Muscle layer of duodenum (tissue), 2 donors: Measurements from ENCODE around the gene MAP3K4.

Experiments used
- H3K27ac ChIP-seq: one replicate; pipeline ENCODE4 v1.7.0; 2013; ENCODE audit warnings: mild to moderate bottlenecking, low read length
- H3K27me3 ChIP-seq: one replicate; pipeline ENCODE4 v1.7.0; 2013; ENCODE audit warnings: low read depth, mild to moderate bottlenecking, control low read depth, low read length
- H3K36me3 ChIP-seq, 2 donors: one replicate each; pipeline ENCODE4 v1.7.0; 2013; ENCODE audit warnings: low read length in 2 of 2, control low read depth in 1 of 2, mild to moderate bottlenecking in 1 of 2; ENCODE audit not compliant: insufficient read depth in 2 of 2, control insufficient read depth in 1 of 2
- H3K4me1 ChIP-seq, 2 donors: one replicate each; pipeline ENCODE4 v1.7.0; 2013; ENCODE audit warnings: low read length in 2 of 2, mild to moderate bottlenecking in 2 of 2, control low read depth in 1 of 2, moderate library complexity in 1 of 2; ENCODE audit not compliant: insufficient read depth in 2 of 2, control insufficient read depth in 1 of 2
- H3K4me3 ChIP-seq, 2 donors: one replicate each; pipeline ENCODE4 v1.7.0; 2013; ENCODE audit warnings: low read length in 2 of 2, low read depth in 1 of 2, mild to moderate bottlenecking in 1 of 2
- H3K9me3 ChIP-seq, 2 donors: one replicate each; pipeline ENCODE4 v1.7.0; 2013; ENCODE audit warnings: low read length in 2 of 2, control low read depth in 1 of 2, mild to moderate bottlenecking in 1 of 2; ENCODE audit not compliant: control insufficient read depth in 1 of 2
- donor health status: healthy.

MAP3K4 gene

GRCh38 chr6:160991406-160992060, at the start of gene MAP3K4:
Gene MAP3K4 (plus strand): TSS chr6:160991769. CDS start chr6:160991932, 163 bp downstream.
- Histone ChIP-seq H3K27ac (peak within 1 kb of the TSS; percentile 65), H3K9me3 (no peaks in the 10 kb centered on the region), H3K4me3 (peak within 1 kb of the TSS; percentile 79 to 99), H3K4me1 (peaks cover 0 to 12% of the 10 kb centered on the region in 2 donors), H3K27me3 (no peaks in the 10 kb centered on the region), H3K36me3 (peaks cover 0 to 9% of the 10 kb centered on the region in 2 donors)

- Histone ChIP-seq H3K27me3 (no peaks in the 10 kb centered on the region), H3K9me3 (peaks cover 0 to 5% of the 10 kb centered on the region in 2 donors), H3K36me3 (no peaks in the 10 kb centered on the region), H3K27ac (no peak overlapping the region), H3K4me1 (no peaks in the 10 kb centered on the region), H3K4me3 (no peak overlapping the region)
Observed at GRCh38 chr6:160943997-160944396, 47.6 kb upstream of the MAP3K4 start.

GRCh38 chr6:160945516-160946177, 45.9 kb upstream of the MAP3K4 start:
- no peaks in the 10 kb centered on the region for H3K27me3 ChIP-seq
- H3K36me3 ChIP-seq: no peaks in the 10 kb centered on the region
- H3K27ac ChIP-seq: no peak overlapping the region
- no peaks in the 10 kb centered on the region for H3K9me3 ChIP-seq
- peaks cover 0 to 4% of the 10 kb centered on the region in 2 donors for H3K4me1 ChIP-seq
- H3K4me3 ChIP-seq: no peak overlapping the region

- H3K27ac ChIP-seq: no peak overlapping the region
- H3K4me1 ChIP-seq: peaks cover 0 to 4% of the 10 kb centered on the region in 2 donors
- no peaks in the 10 kb centered on the region for H3K27me3 ChIP-seq
- H3K9me3 ChIP-seq: no peaks in the 10 kb centered on the region
- no peak overlapping the region for H3K4me3 ChIP-seq
- H3K36me3 ChIP-seq: no peaks in the 10 kb centered on the region
Observed at GRCh38 chr6:160949531-160949930, 42.0 kb upstream of the MAP3K4 start.

DNA sequence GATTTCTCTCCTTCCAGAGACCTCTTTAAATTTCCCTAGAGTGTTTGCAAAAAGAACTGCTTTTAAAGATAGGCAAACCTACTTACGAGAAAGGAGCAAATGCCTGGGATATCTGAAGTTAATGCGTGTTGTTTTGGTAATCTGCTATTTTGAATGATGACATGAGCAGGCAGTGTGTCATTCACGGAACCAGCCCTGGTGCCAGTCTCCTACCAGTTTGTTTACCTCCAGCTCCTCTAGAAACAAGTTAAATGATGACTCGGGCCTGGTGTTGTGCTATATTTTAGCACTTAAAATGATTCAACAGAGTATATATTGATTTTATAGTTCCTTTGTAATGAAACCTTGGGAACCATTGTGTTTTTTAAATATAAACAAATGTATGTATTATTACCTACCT, 41.1 kb upstream of the MAP3K4 start:
- Histone ChIP-seq H3K4me3 (no peak overlapping the region), H3K27ac (no peak overlapping the region), H3K9me3 (no peaks in the 10 kb centered on the region), H3K4me1 (peaks cover 0 to 4% of the 10 kb centered on the region in 2 donors), H3K36me3 (no peaks in the 10 kb centered on the region), H3K27me3 (no peaks in the 10 kb centered on the region)

- H3K4me1 ChIP-seq: peaks cover 0 to 4% of the 10 kb centered on the region in 2 donors
- no peak overlapping the region for H3K4me3 ChIP-seq
- no peaks in the 10 kb centered on the region for H3K36me3 ChIP-seq
- H3K27me3 ChIP-seq: no peaks in the 10 kb centered on the region
- H3K27ac ChIP-seq: no peak overlapping the region
- no peaks in the 10 kb centered on the region for H3K9me3 ChIP-seq
Observed at GRCh38 chr6:160951187-160952030, 40.2 kb upstream of the MAP3K4 start.

DNA sequence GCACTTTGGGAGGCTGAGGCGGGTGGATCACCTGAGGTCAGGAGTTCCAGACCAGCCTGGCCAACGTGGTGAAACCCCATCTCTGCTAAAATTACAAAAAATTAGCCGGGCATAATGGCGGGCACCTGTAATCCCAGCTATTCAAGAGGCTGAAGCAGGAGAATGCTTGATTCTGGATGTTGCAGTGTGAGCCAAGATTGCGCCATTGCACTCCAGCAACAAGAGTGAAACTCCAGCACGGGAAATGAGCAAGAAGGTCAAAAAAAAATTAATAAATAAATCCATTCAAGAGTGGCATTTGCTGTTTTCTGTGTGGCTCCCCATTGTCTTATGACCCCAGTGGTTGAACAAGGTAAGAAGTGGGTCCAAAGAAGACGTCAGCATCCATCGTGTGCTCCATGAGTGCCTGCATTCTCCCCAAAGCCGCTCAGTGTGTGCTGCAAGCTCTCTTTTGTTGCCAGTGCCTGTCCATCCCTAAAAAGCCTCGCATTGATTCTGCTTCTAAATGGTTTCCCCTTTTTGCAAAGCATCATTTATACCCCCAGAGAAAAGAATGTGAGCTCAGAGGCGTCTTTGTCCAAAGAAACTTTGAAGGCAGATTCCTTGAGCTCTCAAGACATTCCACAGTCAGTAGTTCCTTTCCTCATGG, 38.8 kb upstream of the MAP3K4 start:
- H3K9me3 ChIP-seq: no peaks in the 10 kb centered on the region
- no peak overlapping the region for H3K27ac ChIP-seq

GRCh38 chr6:160955508-160956295, 35.9 kb upstream of the MAP3K4 start:
- no peaks in the 10 kb centered on the region for H3K36me3 ChIP-seq
- H3K27me3 ChIP-seq: no peaks in the 10 kb centered on the region
- H3K4me3 ChIP-seq: no peak overlapping the region
- no peaks in the 10 kb centered on the region for H3K4me1 ChIP-seq
- no peak overlapping the region for H3K27ac ChIP-seq
- no peaks in the 10 kb centered on the region for H3K9me3 ChIP-seq

More for the DNA sequence above, 38.8 kb upstream of the MAP3K4 start:
- no peaks in the 10 kb centered on the region for H3K36me3 ChIP-seq
- peaks cover 0 to 4% of the 10 kb centered on the region in 2 donors for H3K4me1 ChIP-seq
- H3K27me3 ChIP-seq: no peaks in the 10 kb centered on the region
- H3K4me3 ChIP-seq: no peak overlapping the region

GRCh38 chr6:160956300-160957035, 35.1 kb upstream of the MAP3K4 start:
- H3K9me3 ChIP-seq: no peaks in the 10 kb centered on the region
- no peak overlapping the region for H3K27ac ChIP-seq
- no peaks in the 10 kb centered on the region for H3K4me1 ChIP-seq
- H3K27me3 ChIP-seq: no peaks in the 10 kb centered on the region
- H3K36me3 ChIP-seq: no peaks in the 10 kb centered on the region
- no peak overlapping the region for H3K4me3 ChIP-seq
